HL-60 (cell line): ENCODE data around the gene BNIP5.

Source experiments
- DNase-seq, 2 experiments: peaks; one replicate each; pipeline ENCODE4 v3.0.0-alpha.2; 2010 to 2020; ENCODE audit warnings: low read depth in 1 of 2, low spot score in 1 of 2
- H3K27ac ChIP-seq: fragments of 250-450 bp; sonication (Bioruptor Pico); replicated peaks from 2 replicates; pipeline ENCODE4 v1.5.1; 2020; ENCODE audit warnings: mild to moderate bottlenecking, moderate library complexity
- H3K27me3 ChIP-seq: fragments of 250-450 bp; sonication (Bioruptor Pico); 2 replicates; pipeline ENCODE4 v1.5.1; 2021; ENCODE audit warnings: mild to moderate bottlenecking, moderate library complexity; ENCODE audit not compliant: insufficient read depth, poor library complexity, severe bottlenecking
- H3K4me3 ChIP-seq: replicated peaks from 2 replicates; pipeline ENCODE4 v1.5.1; 2011; ENCODE audit warnings: mild to moderate bottlenecking, control low read depth, low read length; ENCODE audit not compliant: insufficient read depth
- GABPA ChIP-seq: IDR thresholded peaks from 2 replicates; pipeline ENCODE4 v1.6.1; 2012; ENCODE audit warnings: low read depth
- POLR2AphosphoS5 ChIP-seq: IDR thresholded peaks from 2 replicates; pipeline ENCODE4 v1.6.1; 2012; ENCODE audit warnings: low read depth
- SPI1 ChIP-seq: IDR thresholded peaks from 2 replicates; pipeline ENCODE4 v1.6.1; 2012; ENCODE audit warnings: low read depth, mild to moderate bottlenecking, borderline replicate concordance
- TF ChIP-seq, protein P1 (sequence below): IDR thresholded peaks from one replicate; pipeline ENCODE4 v1.5.1; 2011; ENCODE audit warnings: low read length, control low read depth, inconsistent platforms; ENCODE audit not compliant: insufficient read depth
- TF ChIP-seq, protein P2 (sequence below): IDR thresholded peaks from 2 replicates; pipeline ENCODE4 v1.6.1; 2012; ENCODE audit warnings: low read depth; ENCODE audit not compliant: insufficient replicate concordance

Gene BNIP5

DNA sequence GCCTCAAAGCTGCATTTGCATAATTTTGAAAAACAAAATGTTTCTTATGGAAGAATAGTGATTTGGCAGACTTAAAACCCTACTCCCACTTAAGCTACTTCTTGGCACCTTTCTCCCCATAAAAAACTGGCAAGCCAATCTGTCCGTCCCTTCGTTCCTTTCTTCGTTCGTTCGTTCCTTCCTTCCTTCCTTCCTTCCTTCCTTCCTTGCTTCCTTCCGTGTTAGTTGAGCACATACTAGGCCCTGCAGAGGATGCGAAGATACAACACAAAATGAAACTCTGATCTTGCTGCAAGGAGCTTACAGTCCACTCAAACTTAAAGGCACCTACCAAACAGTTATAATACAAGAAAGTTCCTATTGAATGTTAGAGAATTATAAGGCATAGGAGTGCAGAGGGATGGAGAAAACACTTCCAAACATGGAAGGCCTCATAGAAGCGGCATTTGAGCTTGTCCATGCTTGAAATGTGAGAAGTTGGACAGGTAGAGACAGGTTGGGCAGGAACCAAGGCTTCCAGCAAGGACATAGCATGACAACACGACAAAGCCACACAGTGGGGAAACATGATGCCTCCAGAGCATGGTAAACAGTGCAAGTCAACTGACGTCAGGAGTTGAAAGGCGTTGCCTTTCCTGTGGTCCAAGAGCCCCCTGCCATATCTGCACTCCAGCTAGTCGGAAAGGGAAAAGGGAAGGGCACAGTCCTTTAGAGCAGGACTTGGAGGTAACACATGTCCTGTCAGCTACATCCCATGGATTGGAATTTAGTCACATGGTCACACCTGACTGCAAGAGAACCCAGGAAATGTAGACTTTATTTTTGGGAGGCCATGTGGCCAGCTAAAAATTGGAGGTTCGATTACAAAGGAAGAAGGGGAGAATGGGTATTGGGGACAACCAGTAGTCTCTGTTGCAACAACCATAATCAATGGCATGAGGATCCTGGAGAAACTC lies 59.8 kb downstream of the BNIP5 start:
- Histone ChIP-seq H3K27me3 (peaks cover 2% of the 10 kb centered on the region), H3K4me3 (no peak overlapping the region), H3K27ac (no peak overlapping the region)
- no peak for DNase-seq
- TF ChIP-seq SPI1 (no peak), POLR2AphosphoS5 (no peak), GABPA (no peak)
- TF ChIP-seq, protein P1, sequence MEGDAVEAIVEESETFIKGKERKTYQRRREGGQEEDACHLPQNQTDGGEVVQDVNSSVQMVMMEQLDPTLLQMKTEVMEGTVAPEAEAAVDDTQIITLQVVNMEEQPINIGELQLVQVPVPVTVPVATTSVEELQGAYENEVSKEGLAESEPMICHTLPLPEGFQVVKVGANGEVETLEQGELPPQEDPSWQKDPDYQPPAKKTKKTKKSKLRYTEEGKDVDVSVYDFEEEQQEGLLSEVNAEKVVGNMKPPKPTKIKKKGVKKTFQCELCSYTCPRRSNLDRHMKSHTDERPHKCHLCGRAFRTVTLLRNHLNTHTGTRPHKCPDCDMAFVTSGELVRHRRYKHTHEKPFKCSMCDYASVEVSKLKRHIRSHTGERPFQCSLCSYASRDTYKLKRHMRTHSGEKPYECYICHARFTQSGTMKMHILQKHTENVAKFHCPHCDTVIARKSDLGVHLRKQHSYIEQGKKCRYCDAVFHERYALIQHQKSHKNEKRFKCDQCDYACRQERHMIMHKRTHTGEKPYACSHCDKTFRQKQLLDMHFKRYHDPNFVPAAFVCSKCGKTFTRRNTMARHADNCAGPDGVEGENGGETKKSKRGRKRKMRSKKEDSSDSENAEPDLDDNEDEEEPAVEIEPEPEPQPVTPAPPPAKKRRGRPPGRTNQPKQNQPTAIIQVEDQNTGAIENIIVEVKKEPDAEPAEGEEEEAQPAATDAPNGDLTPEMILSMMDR: no peak
- TF ChIP-seq, protein P2, sequence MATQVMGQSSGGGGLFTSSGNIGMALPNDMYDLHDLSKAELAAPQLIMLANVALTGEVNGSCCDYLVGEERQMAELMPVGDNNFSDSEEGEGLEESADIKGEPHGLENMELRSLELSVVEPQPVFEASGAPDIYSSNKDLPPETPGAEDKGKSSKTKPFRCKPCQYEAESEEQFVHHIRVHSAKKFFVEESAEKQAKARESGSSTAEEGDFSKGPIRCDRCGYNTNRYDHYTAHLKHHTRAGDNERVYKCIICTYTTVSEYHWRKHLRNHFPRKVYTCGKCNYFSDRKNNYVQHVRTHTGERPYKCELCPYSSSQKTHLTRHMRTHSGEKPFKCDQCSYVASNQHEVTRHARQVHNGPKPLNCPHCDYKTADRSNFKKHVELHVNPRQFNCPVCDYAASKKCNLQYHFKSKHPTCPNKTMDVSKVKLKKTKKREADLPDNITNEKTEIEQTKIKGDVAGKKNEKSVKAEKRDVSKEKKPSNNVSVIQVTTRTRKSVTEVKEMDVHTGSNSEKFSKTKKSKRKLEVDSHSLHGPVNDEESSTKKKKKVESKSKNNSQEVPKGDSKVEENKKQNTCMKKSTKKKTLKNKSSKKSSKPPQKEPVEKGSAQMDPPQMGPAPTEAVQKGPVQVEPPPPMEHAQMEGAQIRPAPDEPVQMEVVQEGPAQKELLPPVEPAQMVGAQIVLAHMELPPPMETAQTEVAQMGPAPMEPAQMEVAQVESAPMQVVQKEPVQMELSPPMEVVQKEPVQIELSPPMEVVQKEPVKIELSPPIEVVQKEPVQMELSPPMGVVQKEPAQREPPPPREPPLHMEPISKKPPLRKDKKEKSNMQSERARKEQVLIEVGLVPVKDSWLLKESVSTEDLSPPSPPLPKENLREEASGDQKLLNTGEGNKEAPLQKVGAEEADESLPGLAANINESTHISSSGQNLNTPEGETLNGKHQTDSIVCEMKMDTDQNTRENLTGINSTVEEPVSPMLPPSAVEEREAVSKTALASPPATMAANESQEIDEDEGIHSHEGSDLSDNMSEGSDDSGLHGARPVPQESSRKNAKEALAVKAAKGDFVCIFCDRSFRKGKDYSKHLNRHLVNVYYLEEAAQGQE: no peak

DNA sequence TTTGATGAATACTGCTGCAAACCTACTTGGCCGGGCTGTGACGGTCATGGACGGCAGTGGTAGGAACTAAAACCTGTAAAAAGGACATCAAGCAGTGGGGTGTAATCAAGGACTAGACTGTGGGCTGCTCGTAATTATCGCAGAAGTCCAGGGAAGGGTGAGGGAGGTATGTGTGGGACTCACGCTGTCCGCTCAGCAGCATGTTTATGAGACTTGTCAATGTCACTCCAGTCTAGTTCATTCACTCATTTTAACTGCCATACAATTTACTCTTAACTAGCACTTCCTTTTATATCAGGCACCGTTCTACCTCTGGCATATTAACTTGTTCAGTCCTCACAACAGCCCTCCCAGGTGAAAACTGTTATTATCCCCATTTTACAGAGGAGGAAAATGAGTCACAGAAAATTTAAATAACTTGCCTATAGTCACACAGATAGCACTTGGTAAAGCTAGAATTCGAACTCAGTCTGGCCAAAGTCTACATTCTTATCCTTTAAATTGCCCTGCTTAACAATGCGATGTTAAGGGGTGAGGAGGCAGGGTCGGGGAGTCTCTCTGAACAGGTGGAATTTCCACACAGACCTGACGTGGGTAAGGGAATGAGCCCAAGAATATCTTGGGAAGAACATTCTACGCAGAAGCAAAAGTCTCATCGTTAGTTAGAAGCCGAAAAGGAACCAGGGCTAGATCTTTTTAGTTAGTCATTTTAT lies 62.7 kb downstream of the BNIP5 start:
- Histone ChIP-seq H3K4me3 (no peak overlapping the region), H3K27me3 (peaks cover 2% of the 10 kb centered on the region), H3K27ac (no peak overlapping the region)
- DNase-seq: no peak
- TF ChIP-seq POLR2AphosphoS5 (no peak), GABPA (no peak), SPI1 (no peak)
- TF ChIP-seq, protein P2: no peak
- TF ChIP-seq, protein P1: no peak

DNA sequence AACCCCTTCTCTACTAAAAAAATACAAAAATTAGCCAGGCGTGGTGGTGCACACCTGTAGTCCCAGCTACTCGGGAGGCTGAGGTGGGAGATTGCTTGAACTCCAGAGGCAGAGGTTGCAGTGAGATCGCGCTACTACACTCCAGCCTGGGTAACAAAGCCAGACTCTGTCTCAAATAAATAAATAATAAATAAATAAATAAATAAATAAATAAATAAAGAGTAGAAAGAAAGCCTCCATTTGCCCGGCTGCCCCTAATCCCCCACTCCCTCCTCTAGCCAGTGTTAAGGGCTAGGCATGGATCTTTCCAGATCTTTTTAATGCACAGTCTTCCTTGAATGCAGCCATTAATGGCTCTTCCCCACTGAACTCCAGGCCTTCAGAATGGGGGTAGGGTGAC lies 63.6 kb downstream of the BNIP5 start:
- TF ChIP-seq SPI1: no peak
- no peak for TF ChIP-seq POLR2AphosphoS5
- TF ChIP-seq GABPA: no peak
- TF ChIP-seq, protein P2: no peak
- TF ChIP-seq, protein P1: no peak
- no peak for DNase-seq
- H3K27me3 ChIP-seq: peaks cover 2% of the 10 kb centered on the region
- no peak overlapping the region for H3K27ac ChIP-seq
- no peak overlapping the region for H3K4me3 ChIP-seq
